ENCODE results near the gene PPARD. TPM values are rescaled to one million over a fixed set of nuclear protein-coding genes. Genes with fewer than 3 reads are reported as not detected.

Gene PPARD
- total RNA-seq, 1 donor from 2014 or later, result 4.9 TPM

GRCh38 chr6:35476004-35476403 lies 133.6 kb downstream of the PPARD start:
- TF ChIP-seq EZH2 (IDR thresholded peaks at IDR 0.05), result no peak
- TF ChIP-seq CTCF (IDR thresholded peaks at IDR 0.05), result no peak
- no peak for TF ChIP-seq EZH2phosphoT487 (IDR thresholded peaks at IDR 0.05)
- Histone ChIP-seq H2AFZ (replicated peaks) (no peak overlapping the region), H3K4me2 (no peak overlapping the region), H3K36me3 (no peaks in the 10 kb centered on the region), H4K20me1 (ENCODE audit: low read depth) (peaks cover 33% of the 10 kb centered on the region), H3F3A (ENCODE audit: low read depth) (peaks cover 52% of the 10 kb centered on the region), H3K27ac (no peak overlapping the region), H3K27me3 (no peaks in the 10 kb centered on the region), H3K79me2 (ENCODE audit: low read depth) (peaks cover 17% of the 10 kb centered on the region), H3K4me3 (no peak overlapping the region), H3K9ac (no peak overlapping the region), H3K9me3 (ENCODE audit: low read depth) (no peaks in the 10 kb centered on the region), H3K4me1 (peaks cover 7% of the 10 kb centered on the region)
- Mint-ChIP-seq H3K4me1 (peaks cover 17% of the 10 kb centered on the region), H3K9me3 (no peaks in the 10 kb centered on the region), H3K4me3 (no peak overlapping the region), H3K27ac (no peak overlapping the region), H3K36me3 (peaks cover 11% of the 10 kb centered on the region), H3K27me3 (ENCODE audit: insufficient read depth, low read depth) (peaks cover 2% of the 10 kb centered on the region)
- DNase-seq (ENCODE audit: low spot score), result no peak

GRCh38 chr6:35477028-35477427 lies 134.7 kb downstream of the PPARD start:
- peaks cover 42% of the 10 kb centered on the region for H3F3A ChIP-seq (ENCODE audit: low read depth)
- peak overlapping the region; percentile 37 for H3K27ac ChIP-seq
- peaks cover 5% of the 10 kb centered on the region for H3K4me1 ChIP-seq
- H3K9me3 ChIP-seq (ENCODE audit: low read depth), result no peaks in the 10 kb centered on the region
- Mint-ChIP-seq H3K9me3 (no peaks in the 10 kb centered on the region), H3K36me3 (peaks cover 11% of the 10 kb centered on the region), H3K4me3 (no peak overlapping the region), H3K4me1 (peaks cover 18% of the 10 kb centered on the region), H3K27me3 (ENCODE audit: insufficient read depth, low read depth) (peaks cover 4% of the 10 kb centered on the region), H3K27ac (no peak overlapping the region)
- no peaks in the 10 kb centered on the region for H3K36me3 ChIP-seq
- H2AFZ ChIP-seq (replicated peaks), result no peak overlapping the region
- no peak overlapping the region for H3K4me3 ChIP-seq
- no peak for DNase-seq (ENCODE audit: low spot score)
- H4K20me1 ChIP-seq (ENCODE audit: low read depth), result peaks cover 23% of the 10 kb centered on the region
- TF ChIP-seq EZH2phosphoT487 (IDR thresholded peaks at IDR 0.05) (no peak), EZH2 (IDR thresholded peaks at IDR 0.05) (no peak), CTCF (IDR thresholded peaks at IDR 0.05) (no peak)
- peaks cover 6% of the 10 kb centered on the region for H3K79me2 ChIP-seq (ENCODE audit: low read depth)
- no peak overlapping the region for H3K9ac ChIP-seq
- H3K4me2 ChIP-seq, result no peak overlapping the region
- no peaks in the 10 kb centered on the region for H3K27me3 ChIP-seq

Small RNAs within 50 kb of the gene (microRNA-seq; reads per million reads assigned to microRNA genes)
- not detected for gene MIR7111

Small RNAs within 50 kb of the gene (small RNA-seq; reads per million reads assigned to genes)
- gene MIR7111, result not detected

Other genes with a start within 250 kb of the PPARD start
- 0.25 TPM in 1 of 2 replicates, not detected in the other for gene TCP11, start 201.2 kb upstream of the PPARD start, total RNA-seq (ENCODE audit: low replicate concordance)
- gene SCUBE3, start 128.6 kb upstream of the PPARD start, total RNA-seq (ENCODE audit: low replicate concordance), result 9.0 and 11.4 TPM in 2 replicates
- gene ZNF76, start 82.8 kb upstream of the PPARD start, total RNA-seq (ENCODE audit: low replicate concordance), result 14.8 and 27.0 TPM in 2 replicates
- 0.17 and 0.19 TPM in 2 replicates for gene DEF6, start 44.7 kb upstream of the PPARD start, total RNA-seq (ENCODE audit: low replicate concordance)
- gene FANCE, start 109.8 kb downstream of the PPARD start, total RNA-seq (ENCODE audit: low replicate concordance), result 9.3 and 23.9 TPM in 2 replicates
- 2,002 and 2,026 TPM in 2 replicates for gene RPL10A, start 125.8 kb downstream of the PPARD start, total RNA-seq (ENCODE audit: low replicate concordance)
- 9.7 and 23.5 TPM in 2 replicates for gene TEAD3, start 154.5 kb downstream of the PPARD start, total RNA-seq (ENCODE audit: low replicate concordance)
- 0.46 TPM in 1 of 2 replicates, not detected in the other for gene TULP1, start 170.3 kb downstream of the PPARD start, total RNA-seq (ENCODE audit: low replicate concordance)